ENCODE data around the gene ALX1.
"Not testable (repeated sequence)": the region's sequence is repeated elsewhere in the genome, so short reads cannot be mapped to it uniquely, and the experiment has no call there.

Gene ALX1

GRCh38 chr12:85301051-85301450 lies 21.0 kb downstream of the ALX1 start:
- DNase-seq (ENCODE audit: low spot score): no peak

GRCh38 chr12:85308374-85308773 lies 28.4 kb downstream of the ALX1 start:
- DNase-seq (ENCODE audit: low spot score): no peak

GRCh38 chr12:85309125-85309566 lies 29.1 kb downstream of the ALX1 start:
- no peak for DNase-seq (ENCODE audit: low spot score)

GRCh38 chr12:85310025-85310424 lies 30.0 kb downstream of the ALX1 start:
- DNase-seq (ENCODE audit: low spot score): peak; percentile 17

GRCh38 chr12:85310456-85311076 lies 30.5 kb downstream of the ALX1 start:
- DNase-seq (ENCODE audit: low spot score): no peak

GRCh38 chr12:85317866-85318636 lies 38.0 kb downstream of the ALX1 start:
- not testable (repeated sequence) for DNase-seq (ENCODE audit: low spot score)

- DNase-seq (ENCODE audit: low spot score): no peak
Observed at GRCh38 chr12:85322715-85323114, 42.7 kb downstream of the ALX1 start.

GRCh38 chr12:85325442-85325841 lies 45.4 kb downstream of the ALX1 start:
- DNase-seq (ENCODE audit: low spot score): no peak

GRCh38 chr12:85329913-85330312 lies 49.9 kb downstream of the ALX1 start:
- DNase-seq (ENCODE audit: low spot score): no peak

- DNase-seq (ENCODE audit: low spot score): no peak
Observed at GRCh38 chr12:85348779-85349178, 68.8 kb downstream of the ALX1 start.

- no peak for DNase-seq (ENCODE audit: low spot score)
Observed at GRCh38 chr12:85350356-85350755, 70.3 kb downstream of the ALX1 start.

Measured in HuH-7 (cell line).